GM12891 (cell line): ENCODE results near the gene MSGN1.

ENCODE experiments used
- PAX5 ChIP-seq: IDR thresholded peaks from 2 replicates; pipeline ENCODE4 v1.6.1; 2011; ENCODE audit warnings: low read length, moderate library complexity, mild to moderate bottlenecking; ENCODE audit not compliant: insufficient read depth, severe bottlenecking
- POLR2A ChIP-seq: IDR thresholded peaks from 2 replicates; pipeline ENCODE4 v1.6.1; 2011; ENCODE audit warnings: low read depth, low read length, control low read depth
- POLR2AphosphoS5 ChIP-seq: IDR thresholded peaks from 2 replicates; pipeline ENCODE4 v1.6.1; 2011; ENCODE audit warnings: low read depth, low read length, control low read depth
- POU2F2 ChIP-seq: IDR thresholded peaks from 2 replicates; pipeline ENCODE4 v1.6.1; 2011; ENCODE audit warnings: low read depth, mild to moderate bottlenecking, control low read depth, low read length, moderate library complexity
- SPI1 ChIP-seq: IDR thresholded peaks from 2 replicates; pipeline ENCODE4 v1.6.1; 2011; ENCODE audit warnings: low read depth, low read length, control low read depth
- TAF1 ChIP-seq: IDR thresholded peaks from 2 replicates; pipeline ENCODE4 v1.6.1; 2011; ENCODE audit warnings: low read depth, low read length, control low read depth

- TF ChIP-seq POLR2AphosphoS5 (no peak), SPI1 (no peak), POLR2A (no peak), PAX5 (no peak), TAF1 (no peak), POU2F2 (no peak)
Measured at GRCh38 chr2:17845806-17846205, 29.5 kb downstream of the MSGN1 start.
